Effector memory CD4-positive, alpha-beta T cell (primary cell): ENCODE measurements around the gene PPP2R5D.
A peak's percentile ranks its signal among the peaks of the same experiment; 100 is the strongest.
"Not testable (repeated sequence)": the region's sequence is repeated elsewhere in the genome, so short reads cannot be mapped to it uniquely, and the experiment has no call there.

Experiments
- DNase-seq, 3 donors: peaks; one replicate each; pipeline ENCODE4 v3.0.0-alpha.2; 2020
- H3K27ac ChIP-seq: 2 replicates; pipeline ENCODE4 v1.7.0; 2013; ENCODE audit warnings: mild to moderate bottlenecking, low read length, moderate library complexity; ENCODE audit not compliant: insufficient read depth, poor library complexity, severe bottlenecking
- H3K27me3 ChIP-seq: replicated peaks from 2 replicates; pipeline ENCODE4 v1.7.0; 2013; ENCODE audit warnings: mild to moderate bottlenecking, low read length; ENCODE audit not compliant: insufficient read depth, control insufficient read depth, poor library complexity, severe bottlenecking
- H3K36me3 ChIP-seq: 2 replicates; pipeline ENCODE4 v1.7.0; 2013; ENCODE audit warnings: mild to moderate bottlenecking, low read length, moderate library complexity; ENCODE audit not compliant: control insufficient read depth, insufficient read depth
- H3K4me1 ChIP-seq: 2 replicates; pipeline ENCODE4 v1.7.0; 2013; ENCODE audit warnings: low read length, mild to moderate bottlenecking; ENCODE audit not compliant: control insufficient read depth, insufficient read depth, poor library complexity, severe bottlenecking
- H3K4me3 ChIP-seq: 2 replicates; pipeline ENCODE4 v1.7.0; 2013; ENCODE audit warnings: low read length, low read depth, mild to moderate bottlenecking; ENCODE audit not compliant: insufficient read depth, poor library complexity, severe bottlenecking
- H3K9me3 ChIP-seq: 2 replicates; pipeline ENCODE4 v1.7.0; 2013; ENCODE audit warnings: mild to moderate bottlenecking, low read length, moderate library complexity; ENCODE audit not compliant: control insufficient read depth
- total RNA-seq, 3 donors: gene quantifications; one replicate each; lab custom pipeline; 2026; lab: John Stamatoyannopoulos, UW

The PPP2R5D gene
- total RNA-seq: 37.7 to 53.2 (median 43.9) reads per million in 3 donors

DNA sequence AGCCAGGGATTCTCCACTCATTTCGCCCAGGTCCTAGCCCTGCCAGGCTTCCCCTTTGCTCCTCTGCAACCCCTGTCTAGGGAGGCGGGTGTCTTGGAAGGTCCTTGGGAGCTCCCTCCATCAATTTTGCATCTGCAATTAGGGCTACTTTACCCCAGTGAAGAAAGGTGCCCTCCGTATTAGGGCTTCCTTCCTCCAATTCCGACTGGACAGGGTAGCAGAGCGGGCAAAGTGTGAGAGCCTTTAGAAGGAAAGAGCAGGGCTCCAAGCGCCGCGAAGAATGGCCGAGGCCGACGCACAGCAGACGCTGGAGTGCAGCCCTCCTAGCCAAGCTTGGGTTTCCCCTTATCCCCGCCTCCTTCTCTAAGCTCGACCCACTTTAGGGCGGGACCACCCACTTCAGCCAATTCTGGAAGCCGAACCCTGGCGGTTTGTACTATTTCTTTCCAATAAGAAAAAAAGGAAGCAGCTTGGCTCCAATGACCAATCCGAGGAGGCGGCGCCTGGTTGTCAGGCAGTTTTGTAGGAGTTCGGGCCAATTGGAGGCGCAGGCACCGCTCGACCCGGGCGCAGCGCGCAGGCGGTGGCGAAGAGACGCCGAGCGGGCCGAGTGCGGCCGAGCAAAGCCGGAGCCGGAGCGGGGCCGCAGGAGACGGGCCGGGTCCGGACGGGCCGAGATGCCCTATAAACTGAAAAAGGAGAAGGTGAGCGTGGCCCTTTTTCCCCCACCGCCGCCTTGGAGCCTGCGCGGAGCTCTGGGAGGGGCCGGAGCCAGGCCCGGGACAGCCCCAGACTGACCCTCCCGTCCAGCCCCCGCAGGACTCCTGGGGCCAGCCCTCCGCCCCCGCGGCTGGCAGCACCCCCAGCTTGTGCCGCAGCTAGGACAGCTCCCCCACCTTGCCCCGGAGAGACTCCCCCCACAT lies at the start of gene PPP2R5D:
Gene PPP2R5D, plus strand, starts transcription at position 570 of the 923 bp plus-strand sequence. Its CDS starts 108 bp downstream, at position 678.
- Histone ChIP-seq H3K36me3 (peaks cover 8% of the 10 kb centered on the region), H3K4me3 (peak within 1 kb of the TSS; percentile 95), H3K9me3 (no peaks in the 10 kb centered on the region), H3K4me1 (peaks cover 44% of the 10 kb centered on the region), H3K27ac (peak within 1 kb of the TSS; percentile 87), H3K27me3 (no peaks in the 10 kb centered on the region)
- peak; percentile 92 to 97 (median 97) for DNase-seq

DNA sequence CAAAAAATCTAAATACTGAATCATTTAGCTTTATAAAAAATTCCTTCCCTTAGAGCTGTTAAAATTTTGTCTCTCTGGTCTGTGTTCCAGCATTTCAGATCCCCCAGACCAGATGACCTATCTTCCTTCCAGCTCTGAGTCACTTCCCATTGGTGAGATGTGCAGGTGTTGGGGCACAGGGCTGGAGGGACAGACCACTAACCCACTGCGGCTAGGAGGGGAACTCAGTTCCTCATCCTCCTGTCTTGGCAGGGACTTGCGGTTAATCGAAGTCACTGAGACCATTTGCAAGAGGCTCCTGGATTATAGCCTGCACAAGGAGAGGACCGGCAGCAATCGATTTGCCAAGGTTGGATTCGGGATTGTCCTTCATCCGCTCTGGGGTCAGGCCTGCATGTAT lies 49.0 kb upstream of the PPP2R5D start:
- Histone ChIP-seq H3K4me1 (peaks cover 21% of the 10 kb centered on the region), H3K27me3 (no peaks in the 10 kb centered on the region), H3K9me3 (no peaks in the 10 kb centered on the region), H3K36me3 (peaks cover 72% of the 10 kb centered on the region), H3K4me3 (no peak overlapping the region), H3K27ac (no peak overlapping the region)
- no peak for DNase-seq

DNA sequence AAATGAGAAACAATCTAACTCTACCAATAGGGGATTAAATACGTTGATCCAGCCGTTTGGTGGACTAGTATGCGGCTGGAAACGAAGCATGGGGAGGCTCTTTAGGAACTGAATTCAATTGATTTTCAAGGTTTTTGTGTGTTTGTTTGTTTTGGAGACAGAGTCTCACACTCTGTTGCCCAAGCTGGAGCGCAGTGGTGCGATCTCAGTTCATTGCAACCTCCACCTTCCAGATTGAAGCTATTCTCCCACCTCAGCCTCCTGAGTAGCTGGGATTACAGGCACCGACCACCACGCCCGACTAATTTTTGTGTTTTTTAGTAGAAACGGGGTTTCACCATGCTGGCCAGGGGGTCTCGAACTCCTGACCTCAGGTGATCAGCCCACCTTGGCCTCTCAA lies 48.0 kb upstream of the PPP2R5D start:
- Histone ChIP-seq H3K27ac (no peak overlapping the region), H3K9me3 (no peaks in the 10 kb centered on the region), H3K4me3 (no peak overlapping the region), H3K36me3 (peaks cover 75% of the 10 kb centered on the region), H3K4me1 (peaks cover 10% of the 10 kb centered on the region), H3K27me3 (no peaks in the 10 kb centered on the region)
- DNase-seq: no peak

DNA sequence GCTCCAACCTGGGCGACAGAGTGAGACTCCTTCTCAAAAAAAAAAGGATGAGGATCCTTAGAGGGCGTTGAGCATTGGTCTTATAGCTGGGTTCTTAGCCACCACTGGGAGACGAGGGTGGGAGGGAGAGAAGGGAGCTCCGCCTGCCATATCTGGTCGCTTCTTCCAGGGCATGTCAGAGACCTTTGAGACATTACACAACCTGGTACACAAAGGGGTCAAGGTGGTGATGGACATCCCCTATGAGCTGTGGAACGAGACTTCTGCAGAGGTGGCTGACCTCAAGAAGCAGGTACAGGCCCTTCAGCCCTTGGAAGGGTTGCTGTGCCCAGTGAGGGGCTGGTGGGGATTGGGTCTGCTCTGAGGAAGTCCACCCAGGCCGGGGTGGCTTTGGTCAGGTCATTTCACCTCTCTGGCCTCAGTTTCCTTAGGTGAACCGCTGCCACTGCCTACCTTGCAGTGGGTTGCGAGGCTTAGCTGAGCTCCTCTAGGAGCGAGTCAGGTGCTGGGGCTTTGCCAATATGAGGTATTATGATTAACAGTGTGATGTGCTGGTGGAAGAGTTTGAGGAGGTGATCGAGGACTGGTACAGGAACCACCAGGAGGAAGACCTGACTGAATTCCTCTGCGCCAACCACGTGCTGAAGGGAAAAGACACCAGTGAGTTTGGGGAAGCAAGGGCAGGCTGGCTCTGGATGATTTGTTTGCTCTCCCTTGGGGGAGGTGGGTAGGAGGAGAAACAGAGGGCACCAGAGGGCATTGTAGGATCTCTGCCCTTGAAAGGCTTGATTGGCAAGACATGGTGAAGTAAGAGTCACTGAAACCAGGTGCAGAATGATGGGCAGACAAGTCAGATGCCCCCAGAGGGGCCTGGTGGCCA lies 46.6 kb upstream of the PPP2R5D start:
- no peak overlapping the region for H3K27ac ChIP-seq
- H3K36me3 ChIP-seq: peaks cover 67% of the 10 kb centered on the region

DNA sequence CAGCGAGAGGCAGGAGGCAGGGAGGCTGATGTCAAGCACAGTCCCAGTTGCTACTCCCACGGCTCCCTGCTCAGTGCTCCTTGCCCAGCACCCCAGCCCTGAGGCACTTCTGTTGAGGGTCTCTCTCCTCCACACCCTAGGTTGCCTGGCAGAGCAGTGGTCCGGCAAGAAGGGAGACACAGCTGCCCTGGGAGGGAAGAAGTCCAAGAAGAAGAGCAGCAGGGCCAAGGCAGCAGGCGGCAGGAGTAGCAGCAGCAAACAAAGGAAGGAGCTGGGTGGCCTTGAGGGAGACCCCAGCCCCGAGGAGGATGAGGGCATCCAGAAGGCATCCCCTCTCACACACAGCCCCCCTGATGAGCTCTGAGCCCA lies 46.0 kb upstream of the PPP2R5D start:
- no peak for DNase-seq
- H3K27me3 ChIP-seq: no peaks in the 10 kb centered on the region
- no peak overlapping the region for H3K4me3 ChIP-seq
- no peak overlapping the region for H3K27ac ChIP-seq
- H3K9me3 ChIP-seq: no peaks in the 10 kb centered on the region
- peaks cover 65% of the 10 kb centered on the region for H3K36me3 ChIP-seq
- no peaks in the 10 kb centered on the region for H3K4me1 ChIP-seq

More for the DNA sequence above, 46.6 kb upstream of the PPP2R5D start:
- Histone ChIP-seq H3K9me3 (no peaks in the 10 kb centered on the region), H3K27me3 (no peaks in the 10 kb centered on the region), H3K4me1 (peaks cover 6% of the 10 kb centered on the region), H3K4me3 (no peak overlapping the region)
- no peak for DNase-seq

DNA sequence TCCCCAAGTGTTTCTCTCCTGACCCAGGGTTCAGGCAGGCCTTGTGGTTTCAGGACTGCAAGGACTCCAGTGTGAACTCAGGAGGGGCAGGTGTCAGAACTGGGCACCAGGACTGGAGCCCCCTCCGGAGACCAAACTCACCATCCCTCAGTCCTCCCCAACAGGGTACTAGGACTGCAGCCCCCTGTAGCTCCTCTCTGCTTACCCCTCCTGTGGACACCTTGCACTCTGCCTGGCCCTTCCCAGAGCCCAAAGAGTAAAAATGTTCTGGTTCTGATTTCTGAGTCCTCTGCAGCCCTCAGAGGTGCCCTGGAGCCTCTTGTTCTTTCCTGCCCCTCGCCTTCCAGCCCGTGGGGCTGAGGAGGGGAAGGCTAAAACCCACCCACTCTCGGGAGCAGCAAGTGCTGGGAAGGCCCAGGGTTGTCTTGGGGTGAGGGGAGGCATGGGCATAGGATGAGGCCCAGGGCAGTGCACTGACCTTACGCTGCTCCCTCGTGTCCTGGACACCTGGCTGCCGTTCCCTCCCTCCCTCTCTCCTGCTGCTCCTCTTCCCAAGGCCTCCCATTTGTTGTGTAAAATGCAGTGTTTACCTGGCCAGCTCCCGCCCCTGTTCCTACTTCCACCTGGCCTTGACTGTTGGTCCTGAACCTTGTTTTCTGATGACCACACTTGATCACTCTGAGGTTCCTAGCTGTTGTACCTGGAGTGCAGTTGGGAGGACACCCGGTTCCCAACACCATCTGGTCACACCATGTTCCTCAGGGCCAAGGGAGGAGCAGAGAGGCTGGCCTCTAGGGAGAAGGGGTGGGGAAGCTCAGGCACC lies 45.2 kb upstream of the PPP2R5D start:
- H3K4me3 ChIP-seq: no peak overlapping the region
- H3K36me3 ChIP-seq: peaks cover 62% of the 10 kb centered on the region
- no peaks in the 10 kb centered on the region for H3K4me1 ChIP-seq
- DNase-seq: no peak
- no peak overlapping the region for H3K27ac ChIP-seq
- no peaks in the 10 kb centered on the region for H3K27me3 ChIP-seq
- H3K9me3 ChIP-seq: no peaks in the 10 kb centered on the region

DNA sequence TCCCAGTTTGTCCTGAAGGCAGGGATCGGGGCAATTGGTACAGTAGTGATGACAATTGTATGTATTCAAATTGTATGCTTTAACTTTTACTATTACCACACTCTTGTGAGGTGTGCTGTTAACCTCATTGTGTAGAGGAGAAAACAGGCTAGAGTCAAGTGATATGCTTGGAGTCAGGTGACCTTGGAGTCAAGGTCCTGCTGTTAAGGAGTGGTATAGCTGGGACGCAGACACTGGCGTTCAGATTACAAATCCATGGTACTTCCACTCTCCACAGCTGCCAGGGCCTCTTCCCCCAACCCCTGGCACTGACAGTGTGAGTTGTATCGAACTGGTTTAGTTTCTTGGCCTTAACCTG lies 44.6 kb upstream of the PPP2R5D start:
- H3K4me1 ChIP-seq: no peaks in the 10 kb centered on the region
- no peaks in the 10 kb centered on the region for H3K9me3 ChIP-seq
- H3K27ac ChIP-seq: no peak overlapping the region
- no peak for DNase-seq
- H3K27me3 ChIP-seq: no peaks in the 10 kb centered on the region
- H3K4me3 ChIP-seq: no peak overlapping the region
- peaks cover 56% of the 10 kb centered on the region for H3K36me3 ChIP-seq

DNA sequence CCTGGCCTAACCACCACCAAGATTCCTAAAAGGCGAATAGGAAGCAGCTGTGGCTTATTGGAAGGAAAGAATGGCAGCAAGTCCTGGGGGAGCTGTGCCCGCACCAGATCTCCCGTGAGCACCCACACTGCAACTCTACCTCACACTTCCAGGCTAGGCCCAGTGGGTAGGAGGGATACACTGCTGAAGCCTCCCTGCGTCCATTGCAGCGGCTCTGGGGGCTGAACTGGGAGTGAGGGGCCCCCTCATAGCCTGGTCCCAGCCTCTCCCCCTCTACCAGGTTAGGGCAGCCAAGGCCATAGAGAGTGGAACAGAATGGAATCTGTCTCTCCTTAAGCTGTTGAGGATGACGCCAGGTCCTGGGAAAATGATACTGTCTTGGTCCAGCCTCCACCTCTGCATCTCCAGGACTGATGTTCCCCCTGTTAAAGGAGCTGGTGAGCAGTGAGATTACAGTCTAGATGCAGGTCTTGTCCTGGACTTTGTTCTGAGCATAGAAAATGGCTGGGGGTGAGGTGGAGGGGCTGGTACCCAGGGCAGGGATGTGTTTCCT lies 43.8 kb upstream of the PPP2R5D start:
- H3K27ac ChIP-seq: no peak overlapping the region
- H3K9me3 ChIP-seq: no peaks in the 10 kb centered on the region
- no peak overlapping the region for H3K4me3 ChIP-seq
- H3K4me1 ChIP-seq: no peaks in the 10 kb centered on the region
- H3K27me3 ChIP-seq: no peaks in the 10 kb centered on the region
- H3K36me3 ChIP-seq: peaks cover 49% of the 10 kb centered on the region
- DNase-seq: no peak

DNA sequence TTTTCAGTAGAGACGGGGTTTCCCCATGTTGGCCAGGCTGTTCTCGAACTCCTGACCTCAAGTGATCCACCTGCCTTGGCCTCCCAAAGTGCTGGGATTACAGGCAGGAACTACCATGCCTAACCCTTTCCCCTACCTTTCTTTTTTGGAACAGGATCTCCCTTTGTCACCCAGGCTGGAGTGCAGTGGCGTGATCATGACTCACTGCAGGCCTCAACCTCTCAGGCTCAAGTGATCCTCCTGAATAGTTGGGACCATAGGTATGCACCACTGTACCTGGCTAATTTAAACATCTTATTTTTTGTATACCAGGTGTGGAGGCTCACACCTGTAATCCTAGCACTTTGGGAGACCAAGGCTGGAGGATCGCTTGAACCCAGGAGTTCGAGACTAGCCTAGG lies 43.0 kb upstream of the PPP2R5D start:
- not testable (repeated sequence) for H3K27ac ChIP-seq, H3K9me3 ChIP-seq, DNase-seq, H3K4me3 ChIP-seq, H3K27me3 ChIP-seq, H3K4me1 ChIP-seq
- peaks cover 46% of the 10 kb centered on the region for H3K36me3 ChIP-seq
